GM23248 (cell line): ENCODE results near the gene CFAP61.

Experiments
- EZH2 ChIP-seq: fragments of 200-600 bp; sonication (generic); IDR thresholded peaks from 2 replicates; pipeline ENCODE4 v1.6.1; 2018; ENCODE audit warnings: antibody characterized with exemption, mild to moderate bottlenecking; ENCODE audit not compliant: insufficient read depth, poor library complexity, severe bottlenecking
- EZH2phosphoT487 ChIP-seq: fragments of 200-600 bp; sonication (generic); IDR thresholded peaks from 2 replicates; pipeline ENCODE4 v1.6.1; 2018; ENCODE audit warnings: antibody characterized with exemption, moderate library complexity, mild to moderate bottlenecking, low read depth; ENCODE audit not compliant: insufficient read depth

DNA sequence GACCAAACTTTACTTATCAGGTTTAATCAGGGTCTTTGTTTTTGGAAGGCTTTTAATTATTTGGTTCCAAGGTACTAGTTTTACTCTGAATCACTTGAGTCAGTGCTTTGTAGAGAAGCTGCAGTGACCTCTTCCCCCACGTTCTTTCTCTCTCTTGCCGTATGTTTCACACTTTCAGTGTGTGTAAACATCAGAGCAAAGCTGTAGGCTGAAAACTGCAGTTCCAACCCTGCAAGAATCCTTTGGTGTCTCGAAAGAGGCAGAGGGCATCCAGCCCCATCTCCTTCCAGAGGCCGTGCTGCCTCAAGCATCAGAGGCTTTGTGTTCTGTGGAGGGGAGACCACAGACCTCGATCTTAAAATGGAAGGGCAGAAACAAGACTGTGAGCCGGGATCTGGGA is 42.1 kb downstream of the CFAP61 start:
- no peak for TF ChIP-seq EZH2phosphoT487
- no peak for TF ChIP-seq EZH2
